Sigmoid colon (tissue), 7 donors: ENCODE data around the gene CCDC200. TPM values are rescaled to one million over a fixed set of nuclear protein-coding genes. Genes with fewer than 3 reads are reported as not detected.
"Not testable (repeated sequence)": the region's sequence is repeated elsewhere in the genome, so short reads cannot be mapped to it uniquely, and the experiment has no call there.

ENCODE experiments used
- DNase-seq: peaks from one replicate; pipeline ENCODE4 v3.0.0-alpha.2; 2019
- H3K27ac ChIP-seq, 4 donors: fragments of 200-600 bp; sonication (generic); one replicate each; pipeline ENCODE4 v1.5.1; 2016 to 2019; ENCODE audit warnings: mild to moderate bottlenecking in 1 of 4
- H3K27me3 ChIP-seq, 3 donors: fragments of 200-600 bp; sonication (generic); one replicate each; pipeline ENCODE4 v1.5.1; 2019; ENCODE audit warnings: mild to moderate bottlenecking in 1 of 3
- H3K36me3 ChIP-seq, 4 donors: fragments of 200-600 bp; sonication (generic); one replicate each; pipeline ENCODE4 v1.5.1; 2016 to 2019
- H3K4me1 ChIP-seq, 4 donors: fragments of 200-600 bp; sonication (generic); one replicate each; pipeline ENCODE4 v1.5.1; 2017 to 2019
- H3K4me3 ChIP-seq, 4 donors: fragments of 200-600 bp; sonication (generic); one replicate each; pipeline ENCODE4 v1.5.1; 2017 to 2019; ENCODE audit warnings: mild to moderate bottlenecking in 2 of 4, moderate library complexity in 1 of 4
- H3K9me3 ChIP-seq, 4 donors: fragments of 200-600 bp in 3 of 4; sonication (generic) in 3 of 4; one replicate each; pipeline versions ENCODE4 v1.5.1 to v1.6.1; 2013 to 2019
- WGBS, 2 donors: extraction: QIAGEN DNeasy Blood & Tissue Kit; methylation state at CpG; one replicate each; pipeline ENCODE4 v1.1.7; 2013; 5-methylcytosine and 5-hydroxymethylcytosine counted together
- intact Hi-C: fragments of 100-400 bp; cut with DNase I; formaldehyde crosslinking; loops from one replicate; pipeline ENCODE4 v1.15.1; 2023
- polyA plus RNA-seq, 3 donors: library from polyadenylated mRNA; stranded (reverse); fragments of 200-250 nt; gene quantifications; one replicate each; pipeline ENCODE4 v1.2.3, GENCODE V29; 2013
- total RNA-seq, 4 donors: library from RNA; depleted of rRNA; stranded (reverse); fragments of >200 nt; gene quantifications; one replicate each; pipeline ENCODE4 v1.1.0, GENCODE V29; 2016
- donor health status: healthy with polysubstance abuse.
- donor health status: Bipolar disorder and iron deficiency.
- donor health status: healthy.

The CCDC200 gene
- total RNA-seq = not detected
- under 1 TPM in 1 of 3 donors, not detected in 2; 0.12 TPM for polyA plus RNA-seq

- DNase-seq, H3K27ac ChIP-seq, H3K27me3 ChIP-seq, intact Hi-C loops, H3K4me3 ChIP-seq, H3K9me3 ChIP-seq, H3K4me1 ChIP-seq: not testable (repeated sequence)
- H3K36me3 ChIP-seq = peaks cover 0 to 16% (median 0%) of the 10 kb centered on the region in 4 donors
- WGBS, 2 donors = no CpG with 5 or more reads among the region's 7 CpGs
These were observed at the start of gene CCDC200 for GRCh38 chr17:43228020-43228782. TSS of gene CCDC200 (minus strand) at chr17:43228623. CDS start at chr17:43228554, 69 bp downstream.

GRCh38 chr17:43272914-43273313 is 44.5 kb upstream of the CCDC200 start:
- H3K4me1 ChIP-seq, H3K36me3 ChIP-seq, H3K4me3 ChIP-seq, H3K27ac ChIP-seq, H3K27me3 ChIP-seq, H3K9me3 ChIP-seq, DNase-seq, intact Hi-C loops: not testable (repeated sequence)
- WGBS, 2 donors = no CpG with 5 or more reads among the region's 30 CpGs

GRCh38 chr17:43272483-43272882 is 44.1 kb upstream of the CCDC200 start:
- H3K36me3 ChIP-seq, H3K4me3 ChIP-seq, H3K4me1 ChIP-seq, intact Hi-C loops, H3K27ac ChIP-seq, H3K27me3 ChIP-seq, H3K9me3 ChIP-seq, DNase-seq: not testable (repeated sequence)
- 33% methylated on average over 1 of the region's 12 CpGs; no CpG with 5 or more reads in 1 of the 2 donors for WGBS, 2 donors

- not testable (repeated sequence) for H3K36me3 ChIP-seq, DNase-seq
- WGBS, 2 donors = no CpG with 5 or more reads among the region's 43 CpGs
These were observed 42.4 kb upstream of the CCDC200 start for GRCh38 chr17:43270552-43271504.

GRCh38 chr17:43246456-43246855 is 18.0 kb upstream of the CCDC200 start:
- H3K9me3 ChIP-seq, H3K27me3 ChIP-seq, H3K4me1 ChIP-seq, H3K36me3 ChIP-seq, intact Hi-C loops, DNase-seq: not testable (repeated sequence)
- Histone ChIP-seq H3K27ac (peak overlapping the region in 3 of 4 donors; percentile 48 to 78 (median 60)), H3K4me3 (peak overlapping the region; percentile 17 to 35 (median 22))
- 3 to 6% methylated on average over 12 of the region's 23 CpGs for WGBS, 2 donors

More at GRCh38 chr17:43270552-43271504, 42.4 kb upstream of the CCDC200 start:
- H3K9me3 ChIP-seq, H3K27me3 ChIP-seq, H3K27ac ChIP-seq, H3K4me3 ChIP-seq, H3K4me1 ChIP-seq, intact Hi-C loops: not testable (repeated sequence)

GRCh38 chr17:43240596-43241352 is 12.4 kb upstream of the CCDC200 start:
- WGBS, 2 donors = 0% methylated on average over 3 of the region's 34 CpGs; no CpG with 5 or more reads in 1 of the 2 donors
- DNase-seq, H3K4me1 ChIP-seq, H3K36me3 ChIP-seq, H3K4me3 ChIP-seq, H3K27me3 ChIP-seq, intact Hi-C loops, H3K9me3 ChIP-seq, H3K27ac ChIP-seq: not testable (repeated sequence)

GRCh38 chr17:43239597-43239996 is 11.2 kb upstream of the CCDC200 start:
- H3K27ac ChIP-seq, H3K4me1 ChIP-seq, H3K27me3 ChIP-seq, H3K9me3 ChIP-seq, intact Hi-C loops, H3K36me3 ChIP-seq, DNase-seq, H3K4me3 ChIP-seq: not testable (repeated sequence)
- 0% methylated on average over 1 of the region's 26 CpGs; no CpG with 5 or more reads in 1 of the 2 donors for WGBS, 2 donors

GRCh38 chr17:43233877-43234276 is 5.5 kb upstream of the CCDC200 start, which contains the start of gene RNU2-1:
TSS of gene RNU2-1 (minus strand) at chr17:43233977.
- DNase-seq, H3K4me1 ChIP-seq, H3K4me3 ChIP-seq, H3K27ac ChIP-seq, H3K9me3 ChIP-seq, H3K36me3 ChIP-seq, H3K27me3 ChIP-seq, intact Hi-C loops: not testable (repeated sequence)
- WGBS, 2 donors = no CpG with 5 or more reads among the region's 31 CpGs

GRCh38 chr17:43233263-43233662 is 4.8 kb upstream of the CCDC200 start:
- H3K27me3 ChIP-seq, H3K36me3 ChIP-seq, H3K4me1 ChIP-seq, H3K4me3 ChIP-seq, H3K27ac ChIP-seq, H3K9me3 ChIP-seq, DNase-seq, intact Hi-C loops: not testable (repeated sequence)
- WGBS, 2 donors = 0% methylated on average over 2 of the region's 15 CpGs
